ENCODE measurements around the gene ZNF275.

Gene ZNF275

GRCh38 chrX:153352858-153353257 lies 18.9 kb downstream of the ZNF275 start:
- DNase-seq (ENCODE audit: insufficient read length, low spot score) (no peak), FAIRE-seq (no peak)

- FAIRE-seq (no peak), DNase-seq (ENCODE audit: insufficient read length, low spot score) (no peak)
These were observed 19.5 kb downstream of the ZNF275 start for GRCh38 chrX:153353416-153353815.

- FAIRE-seq (no peak), DNase-seq (ENCODE audit: insufficient read length, low spot score) (no peak)
These were observed 23.9 kb downstream of the ZNF275 start for GRCh38 chrX:153357877-153358276.

- DNase-seq (ENCODE audit: insufficient read length, low spot score) (no peak), FAIRE-seq (no peak)
These were observed 27.9 kb downstream of the ZNF275 start for GRCh38 chrX:153361781-153362397.

GRCh38 chrX:153365670-153366069 lies 31.7 kb downstream of the ZNF275 start:
- DNase-seq (ENCODE audit: insufficient read length, low spot score), result no peak
- FAIRE-seq, result no peak

GRCh38 chrX:153366119-153366518 lies 32.2 kb downstream of the ZNF275 start:
- no peak for FAIRE-seq
- no peak for DNase-seq (ENCODE audit: insufficient read length, low spot score)

GRCh38 chrX:153366878-153367538 lies 33.1 kb downstream of the ZNF275 start:
- FAIRE-seq, result no peak
- no peak for DNase-seq (ENCODE audit: insufficient read length, low spot score)

GRCh38 chrX:153370293-153371055 lies 36.5 kb downstream of the ZNF275 start:
- no peak for DNase-seq (ENCODE audit: insufficient read length, low spot score)
- FAIRE-seq, result no peak

GRCh38 chrX:153371256-153371655 lies 37.3 kb downstream of the ZNF275 start:
- DNase-seq (ENCODE audit: insufficient read length, low spot score), result no peak
- FAIRE-seq, result no peak

GRCh38 chrX:153372949-153373348 lies 39.0 kb downstream of the ZNF275 start:
- FAIRE-seq (no peak), DNase-seq (ENCODE audit: insufficient read length, low spot score) (no peak)

- DNase-seq (ENCODE audit: insufficient read length, low spot score) (no peak), FAIRE-seq (no peak)
These were observed 40.5 kb downstream of the ZNF275 start for GRCh38 chrX:153374426-153374825.

GRCh38 chrX:153375571-153375970 lies 41.6 kb downstream of the ZNF275 start:
- DNase-seq (ENCODE audit: insufficient read length, low spot score) (no peak), FAIRE-seq (no peak)

GRCh38 chrX:153377727-153378126 lies 43.8 kb downstream of the ZNF275 start:
- no peak for DNase-seq (ENCODE audit: insufficient read length, low spot score)
- no peak for FAIRE-seq

- DNase-seq (ENCODE audit: insufficient read length, low spot score), result no peak
- no peak for FAIRE-seq
These were observed 44.7 kb downstream of the ZNF275 start for GRCh38 chrX:153378607-153379006.

GRCh38 chrX:153379508-153379907 lies 45.6 kb downstream of the ZNF275 start:
- no peak for FAIRE-seq
- no peak for DNase-seq (ENCODE audit: insufficient read length, low spot score)

GRCh38 chrX:153379971-153380581 lies 46.1 kb downstream of the ZNF275 start:
- no peak for DNase-seq (ENCODE audit: insufficient read length, low spot score)
- FAIRE-seq, result no peak

- FAIRE-seq, result no peak
- no peak for DNase-seq (ENCODE audit: insufficient read length, low spot score)
These were observed 46.7 kb downstream of the ZNF275 start for GRCh38 chrX:153380691-153381090.

GRCh38 chrX:153381684-153382532 lies 48.0 kb downstream of the ZNF275 start:
- no peak for FAIRE-seq
- DNase-seq (ENCODE audit: insufficient read length, low spot score), result peak; percentile 48

GRCh38 chrX:153382563-153383482 lies 48.9 kb downstream of the ZNF275 start:
- FAIRE-seq, result peak; percentile 94
- no peak for DNase-seq (ENCODE audit: insufficient read length, low spot score)

Data from HTR-8/SVneo (cell line).